HFFc6 (cell line): ENCODE data around the gene DCLK1. TPM values are rescaled to one million over a fixed set of nuclear protein-coding genes. Genes with fewer than 3 reads are reported as not detected.

Experiments
- DNase-seq: peaks from one replicate; pipeline ENCODE4 v3.0.0-alpha.2; 2018
- H3K27ac Mint-ChIP-seq: 2 replicates; pipeline ENCODE4 v1.8.0; 2020; ENCODE audit warnings: mild to moderate bottlenecking, mixed read lengths
- H3K27me3 Mint-ChIP-seq: 2 replicates; pipeline ENCODE4 v1.8.0; 2021; ENCODE audit warnings: mild to moderate bottlenecking, moderate library complexity, mixed read lengths; ENCODE audit not compliant: insufficient read depth
- H3K36me3 Mint-ChIP-seq: 2 replicates; pipeline ENCODE4 v1.8.0; 2021; ENCODE audit warnings: low read depth, mixed read lengths
- H3K4me1 Mint-ChIP-seq: 2 replicates; pipeline ENCODE4 v1.8.0; 2020; ENCODE audit warnings: low read depth, mixed read lengths
- H3K4me3 Mint-ChIP-seq: 2 replicates; pipeline ENCODE4 v1.8.0; 2020; ENCODE audit warnings: mild to moderate bottlenecking, moderate library complexity, mixed read lengths
- H3K9me3 Mint-ChIP-seq: 2 replicates; pipeline ENCODE4 v1.8.0; 2020; ENCODE audit warnings: mild to moderate bottlenecking, mixed read lengths
- CTCF ChIP-seq: fragments of 200-600 bp; sonication (generic); IDR thresholded peaks from 2 replicates; pipeline ENCODE4 v1.5.0; 2021; ENCODE audit warnings: antibody characterized with exemption, mild to moderate bottlenecking
- total RNA-seq, 6 experiments: library from RNA; stranded (reverse); fragmentation: NEBNext Ultra II Directional; extraction: Animal tissue kit (Norgen Biotek cat#: 25700); gene quantifications; 2 replicates in 1 of 6; 3 replicates in 5 of 6; pipeline ENCODE4 v1.2.3, GENCODE V29; 2021

DCLK1 gene
- total RNA-seq, 6 experiments from 2014 or later: not detected

DNA sequence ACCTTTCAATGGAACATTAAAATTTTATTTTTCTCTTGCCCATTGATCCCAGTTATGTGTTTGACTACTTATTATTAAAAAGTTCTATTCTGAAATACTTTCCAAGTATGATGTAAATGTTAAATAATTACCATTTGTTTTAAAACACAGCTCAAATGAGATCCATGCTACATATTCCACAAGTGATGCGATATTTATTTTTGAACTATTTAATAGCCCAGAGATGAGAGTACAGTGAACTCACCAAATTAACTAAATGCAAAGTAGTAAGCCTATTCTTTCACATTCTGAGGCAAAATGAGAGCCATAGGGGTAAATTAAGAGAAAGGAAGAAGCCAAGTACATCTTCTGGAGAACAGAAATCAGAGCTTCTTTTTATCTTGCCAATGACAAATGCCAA is 1.2 kb upstream of the DCLK1 start:
- Mint-ChIP-seq H3K27me3 (peaks cover 12% of the 10 kb centered on the region), H3K36me3 (no peaks in the 10 kb centered on the region), H3K4me1 (no peaks in the 10 kb centered on the region), H3K27ac (no peak overlapping the region), H3K4me3 (no peak overlapping the region), H3K9me3 (peaks cover 6% of the 10 kb centered on the region)
- no peak for DNase-seq
- TF ChIP-seq CTCF: no peak

- peaks cover 12% of the 10 kb centered on the region for H3K27me3 Mint-ChIP-seq
- no peak for TF ChIP-seq CTCF
- peaks cover 6% of the 10 kb centered on the region; the same call in 1 of the 2 replicates for H3K9me3 Mint-ChIP-seq
- H3K4me3 Mint-ChIP-seq: no peak overlapping the region
- DNase-seq: no peak
- no peak overlapping the region for H3K27ac Mint-ChIP-seq
- H3K36me3 Mint-ChIP-seq: no peaks in the 10 kb centered on the region
- no peaks in the 10 kb centered on the region for H3K4me1 Mint-ChIP-seq
Measured at GRCh38 chr13:36131931-36132297, 732 bp upstream of the DCLK1 start.

GRCh38 chr13:36130552-36131221 is 495 bp downstream of the DCLK1 start:
- H3K27ac Mint-ChIP-seq: no peak overlapping the region
- H3K4me1 Mint-ChIP-seq: no peaks in the 10 kb centered on the region
- no peak for TF ChIP-seq CTCF
- H3K36me3 Mint-ChIP-seq: no peaks in the 10 kb centered on the region
- DNase-seq: no peak
- no peak overlapping the region for H3K4me3 Mint-ChIP-seq
- H3K9me3 Mint-ChIP-seq: peaks cover 6% of the 10 kb centered on the region
- peaks cover 12% of the 10 kb centered on the region for H3K27me3 Mint-ChIP-seq

- H3K27me3 Mint-ChIP-seq: peaks cover 12% of the 10 kb centered on the region
Measured at GRCh38 chr13:36130193-36130551, 1.0 kb downstream of the DCLK1 start.

GRCh38 chr13:36129539-36129938 is 1.6 kb downstream of the DCLK1 start:
- Mint-ChIP-seq H3K4me3 (no peak overlapping the region), H3K9me3 (peaks cover 4% of the 10 kb centered on the region; the same call in 1 of the 2 replicates), H3K27me3 (peaks cover 12% of the 10 kb centered on the region), H3K27ac (no peak overlapping the region), H3K4me1 (no peaks in the 10 kb centered on the region), H3K36me3 (no peaks in the 10 kb centered on the region)
- no peak for DNase-seq
- no peak for TF ChIP-seq CTCF

More at GRCh38 chr13:36130193-36130551, 1.0 kb downstream of the DCLK1 start:
- Mint-ChIP-seq H3K36me3 (no peaks in the 10 kb centered on the region), H3K4me3 (no peak overlapping the region), H3K27ac (no peak overlapping the region), H3K9me3 (peaks cover 4% of the 10 kb centered on the region; the same call in 1 of the 2 replicates), H3K4me1 (no peaks in the 10 kb centered on the region)
- DNase-seq: no peak
- no peak for TF ChIP-seq CTCF
